ENCODE data around the gene LDLRAD4.
A peak's percentile ranks its signal among the peaks of the same experiment; 100 is the strongest.

LDLRAD4 gene

DNA sequence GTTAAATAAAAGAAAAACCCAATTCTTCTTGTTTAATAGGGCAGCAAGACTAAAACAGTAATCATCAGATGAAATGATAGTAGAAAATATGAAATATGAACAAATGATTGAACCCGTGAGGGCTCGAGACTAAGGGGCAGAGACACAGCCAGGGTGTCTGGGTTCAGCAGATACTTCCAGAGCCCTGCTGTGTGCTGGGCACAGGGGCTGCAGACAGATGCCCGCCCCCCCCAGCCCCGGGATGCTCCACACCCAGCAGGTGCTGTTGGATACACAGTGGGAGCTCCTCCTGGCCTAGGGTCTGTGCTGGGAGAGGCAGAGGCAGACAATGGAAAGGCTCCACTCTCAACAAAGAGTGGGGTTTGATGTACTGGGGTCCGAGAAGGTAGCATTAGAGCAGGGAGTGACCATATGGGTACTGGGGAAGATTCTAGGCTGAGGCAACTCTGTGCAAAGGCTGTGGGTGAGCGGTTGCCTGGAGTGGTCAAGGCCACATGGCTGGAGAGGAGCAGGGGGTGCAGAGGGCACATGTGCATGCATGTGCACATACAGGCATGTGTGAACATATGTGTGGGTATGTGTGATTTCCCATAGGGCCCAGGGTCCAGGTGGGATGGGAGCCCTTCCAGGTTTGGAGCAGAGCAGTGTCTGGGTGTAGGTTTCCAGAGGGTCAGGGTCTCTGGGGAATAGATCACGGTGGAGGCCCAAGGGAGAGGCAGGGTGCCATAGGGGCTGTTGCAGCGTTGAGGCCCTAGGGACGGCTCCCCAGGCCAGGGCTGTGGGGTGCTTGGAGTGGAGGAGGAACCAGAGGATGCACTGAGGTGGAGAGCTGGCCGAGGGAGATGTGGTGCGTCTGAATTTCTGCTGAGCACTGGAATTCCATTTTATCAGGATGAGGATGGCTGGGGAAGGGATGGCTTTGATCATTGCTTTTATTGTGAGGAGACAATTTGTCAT lies 36.7 kb downstream of the LDLRAD4 start:
- peaks cover 0 to 10% (median 3%) of the 10 kb centered on the region in 5 donors for H3K36me3 ChIP-seq (ENCODE audit: control insufficient read depth in 5 of 5, insufficient read depth in 5 of 5, low read length in 5 of 5)
- H3K4me1 ChIP-seq (ENCODE audit: control insufficient read depth in 5 of 5, insufficient read depth in 5 of 5, low read length in 5 of 5), result peaks cover 4 to 17% (median 13%) of the 10 kb centered on the region in 5 donors
- no peak overlapping the region for H3K27ac ChIP-seq (ENCODE audit: low read depth, low read length)
- H3K4me3 ChIP-seq (ENCODE audit: low read depth in 1 of 5, low read length in 5 of 5), result no peak overlapping the region
- no peaks in the 10 kb centered on the region for H3K27me3 ChIP-seq (ENCODE audit: control insufficient read depth in 5 of 5, insufficient read depth in 4 of 5, low read length in 5 of 5)
- no peak overlapping the region for H3K9ac ChIP-seq (ENCODE audit: low read length in 5 of 5)
- no peaks in the 10 kb centered on the region for H3K9me3 ChIP-seq (ENCODE audit: control insufficient read depth in 5 of 5, low read length in 5 of 5)

DNA sequence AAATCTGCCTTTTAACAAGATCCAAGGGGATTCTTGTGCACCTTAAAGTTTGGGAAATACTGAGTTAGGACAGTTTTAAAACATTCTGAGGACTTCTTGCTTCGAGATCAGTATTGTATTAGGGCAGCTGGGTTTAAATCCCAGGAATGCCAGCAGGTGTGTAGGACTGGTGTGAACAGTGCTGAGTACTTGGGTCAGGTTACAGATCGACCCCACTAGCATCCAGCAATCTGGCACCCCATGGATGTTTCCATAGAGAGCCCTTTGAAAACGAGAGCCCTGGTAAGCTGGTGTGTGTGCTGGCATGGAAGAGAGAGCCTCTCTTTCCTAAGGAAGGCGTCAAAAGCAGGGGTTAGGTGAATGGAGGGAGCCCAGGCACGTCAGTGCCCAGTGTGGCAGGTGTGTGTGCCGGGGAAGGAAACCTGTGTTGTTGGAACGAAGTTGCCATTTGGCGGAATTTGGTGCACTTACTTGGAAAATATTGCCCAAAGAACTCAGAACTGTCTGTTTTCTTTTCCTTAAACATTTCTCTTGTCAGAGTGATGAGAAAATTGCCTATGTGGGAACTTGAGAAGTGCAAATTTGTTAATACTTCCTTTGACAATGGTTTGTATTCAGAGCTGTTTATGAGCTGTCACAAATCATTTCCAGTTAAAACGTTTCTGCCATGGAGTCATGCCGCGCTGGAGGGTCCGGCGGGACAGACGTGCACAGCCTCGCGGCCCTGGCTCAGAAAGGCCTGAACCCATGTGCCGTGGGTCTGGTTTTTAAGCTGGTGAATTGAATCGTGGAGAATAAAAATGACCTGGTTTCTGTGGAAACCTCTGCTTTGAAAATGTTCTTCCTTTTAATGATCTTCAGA lies 38.1 kb downstream of the LDLRAD4 start:
- no peak overlapping the region for H3K9ac ChIP-seq (ENCODE audit: low read length in 5 of 5)
- no peaks in the 10 kb centered on the region for H3K27me3 ChIP-seq (ENCODE audit: control insufficient read depth in 5 of 5, insufficient read depth in 4 of 5, low read length in 5 of 5)
- no peaks in the 10 kb centered on the region for H3K9me3 ChIP-seq (ENCODE audit: control insufficient read depth in 5 of 5, low read length in 5 of 5)
- no peak overlapping the region for H3K27ac ChIP-seq (ENCODE audit: low read depth, low read length)
- peaks cover 0 to 10% (median 3%) of the 10 kb centered on the region in 5 donors for H3K36me3 ChIP-seq (ENCODE audit: control insufficient read depth in 5 of 5, insufficient read depth in 5 of 5, low read length in 5 of 5)
- peaks cover 4 to 31% (median 26%) of the 10 kb centered on the region in 5 donors for H3K4me1 ChIP-seq (ENCODE audit: control insufficient read depth in 5 of 5, insufficient read depth in 5 of 5, low read length in 5 of 5)
- H3K4me3 ChIP-seq (ENCODE audit: low read depth in 1 of 5, low read length in 5 of 5), result no peak overlapping the region

- Histone ChIP-seq H3K27ac (ENCODE audit: low read depth, low read length) (no peak overlapping the region), H3K27me3 (ENCODE audit: control insufficient read depth in 5 of 5, insufficient read depth in 4 of 5, low read length in 5 of 5) (no peaks in the 10 kb centered on the region), H3K4me3 (ENCODE audit: low read depth in 1 of 5, low read length in 5 of 5) (no peak overlapping the region), H3K4me1 (ENCODE audit: control insufficient read depth in 5 of 5, insufficient read depth in 5 of 5, low read length in 5 of 5) (peaks cover 8 to 37% (median 32%) of the 10 kb centered on the region in 5 donors), H3K9ac (ENCODE audit: low read length in 5 of 5) (no peak overlapping the region), H3K9me3 (ENCODE audit: control insufficient read depth in 5 of 5, low read length in 5 of 5) (no peaks in the 10 kb centered on the region), H3K36me3 (ENCODE audit: control insufficient read depth in 5 of 5, insufficient read depth in 5 of 5, low read length in 5 of 5) (peaks cover 0 to 9% (median 3%) of the 10 kb centered on the region in 5 donors)
Observed at GRCh38 chr18:13257361-13257980, 38.9 kb downstream of the LDLRAD4 start.

DNA sequence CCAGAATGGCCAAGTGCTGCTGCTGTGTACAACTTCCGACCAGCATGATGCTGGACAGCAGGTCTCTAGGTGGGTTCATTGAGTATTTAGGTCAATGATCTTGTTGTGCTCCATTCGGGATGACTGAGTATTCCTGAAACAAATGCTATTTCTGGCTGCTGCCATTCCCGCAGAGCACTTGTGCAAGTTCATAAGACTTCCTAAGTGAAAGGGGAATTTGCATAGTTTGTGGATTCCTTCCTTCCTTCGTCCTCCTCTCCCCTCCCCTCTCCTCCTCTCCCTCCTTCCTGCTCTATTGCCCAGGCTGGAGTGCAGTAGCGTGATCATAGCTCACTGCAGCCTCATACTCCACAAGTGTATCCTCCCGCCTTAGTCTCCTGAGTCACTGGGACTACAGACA lies 40.4 kb downstream of the LDLRAD4 start:
- H3K4me1 ChIP-seq (ENCODE audit: control insufficient read depth in 5 of 5, insufficient read depth in 5 of 5, low read length in 5 of 5), result peaks cover 8 to 37% (median 34%) of the 10 kb centered on the region in 5 donors
- H3K9ac ChIP-seq (ENCODE audit: low read length in 5 of 5), result no peak overlapping the region
- peaks cover 0 to 3% (median 0%) of the 10 kb centered on the region in 5 donors for H3K36me3 ChIP-seq (ENCODE audit: control insufficient read depth in 5 of 5, insufficient read depth in 5 of 5, low read length in 5 of 5)
- no peaks in the 10 kb centered on the region for H3K27me3 ChIP-seq (ENCODE audit: control insufficient read depth in 5 of 5, insufficient read depth in 4 of 5, low read length in 5 of 5)
- H3K9me3 ChIP-seq (ENCODE audit: control insufficient read depth in 5 of 5, low read length in 5 of 5), result no peaks in the 10 kb centered on the region
- H3K4me3 ChIP-seq (ENCODE audit: low read depth in 1 of 5, low read length in 5 of 5), result no peak overlapping the region
- H3K27ac ChIP-seq (ENCODE audit: low read depth, low read length), result no peak overlapping the region

GRCh38 chr18:13259701-13260100 lies 41.1 kb downstream of the LDLRAD4 start:
- Histone ChIP-seq H3K9ac (ENCODE audit: low read length in 5 of 5) (peak overlapping the region in 1 of 5 donors; percentile 57), H3K27ac (ENCODE audit: low read depth, low read length) (peak overlapping the region; percentile 38), H3K36me3 (ENCODE audit: control insufficient read depth in 5 of 5, insufficient read depth in 5 of 5, low read length in 5 of 5) (no peaks in the 10 kb centered on the region), H3K4me1 (ENCODE audit: control insufficient read depth in 5 of 5, insufficient read depth in 5 of 5, low read length in 5 of 5) (peaks cover 11 to 44% (median 42%) of the 10 kb centered on the region in 5 donors), H3K4me3 (ENCODE audit: low read depth in 1 of 5, low read length in 5 of 5) (no peak overlapping the region), H3K27me3 (ENCODE audit: control insufficient read depth in 5 of 5, insufficient read depth in 4 of 5, low read length in 5 of 5) (no peaks in the 10 kb centered on the region), H3K9me3 (ENCODE audit: control insufficient read depth in 5 of 5, low read length in 5 of 5) (no peaks in the 10 kb centered on the region)

DNA sequence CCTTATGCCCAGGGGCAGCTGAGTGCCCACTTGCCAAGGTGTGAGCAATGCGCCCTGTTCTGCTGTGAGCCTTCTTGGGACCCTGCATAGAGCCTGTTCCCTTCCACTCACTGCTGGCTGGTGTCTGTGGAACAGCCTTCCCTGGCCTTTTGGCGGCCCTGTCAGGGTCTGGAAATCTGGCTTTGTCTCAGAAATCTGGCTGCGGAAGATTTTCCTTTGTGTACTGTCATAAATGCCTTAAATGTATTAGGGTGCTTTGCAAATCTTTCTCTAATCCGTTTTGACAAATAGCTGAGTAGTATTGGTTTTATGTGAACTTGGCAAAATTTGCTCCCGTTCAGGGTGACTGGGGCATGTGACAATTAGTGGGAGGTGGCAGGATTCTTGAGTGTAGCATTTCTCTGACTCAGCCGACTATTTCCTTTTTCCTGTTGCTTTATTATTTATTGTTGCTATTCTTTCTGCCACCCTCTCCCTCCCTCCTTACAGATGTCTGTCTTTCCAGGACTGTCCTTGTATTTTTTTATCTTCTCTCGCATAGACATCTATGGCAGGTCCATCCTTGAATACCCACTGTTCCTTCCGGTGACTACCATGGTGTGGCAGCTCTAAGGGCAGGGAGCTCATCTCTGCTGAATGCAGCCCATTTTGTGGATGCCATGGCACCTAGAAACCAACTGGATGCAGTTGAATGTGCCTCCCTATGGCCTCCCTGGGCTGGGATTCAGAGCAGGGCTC lies 41.8 kb downstream of the LDLRAD4 start:
- no peaks in the 10 kb centered on the region for H3K9me3 ChIP-seq (ENCODE audit: control insufficient read depth in 5 of 5, low read length in 5 of 5)
- peak overlapping the region in 2 of 5 donors; percentile 14 to 25 for H3K4me3 ChIP-seq (ENCODE audit: low read depth in 1 of 5, low read length in 5 of 5)
- peak overlapping the region; percentile 38 for H3K27ac ChIP-seq (ENCODE audit: low read depth, low read length)
- H3K27me3 ChIP-seq (ENCODE audit: control insufficient read depth in 5 of 5, insufficient read depth in 4 of 5, low read length in 5 of 5), result no peaks in the 10 kb centered on the region
- peaks cover 11 to 51% (median 48%) of the 10 kb centered on the region in 5 donors for H3K4me1 ChIP-seq (ENCODE audit: control insufficient read depth in 5 of 5, insufficient read depth in 5 of 5, low read length in 5 of 5)
- peak overlapping the region in 1 of 5 donors; percentile 57 for H3K9ac ChIP-seq (ENCODE audit: low read length in 5 of 5)
- H3K36me3 ChIP-seq (ENCODE audit: control insufficient read depth in 5 of 5, insufficient read depth in 5 of 5, low read length in 5 of 5), result no peaks in the 10 kb centered on the region

GRCh38 chr18:13260935-13261640 lies 42.5 kb downstream of the LDLRAD4 start:
- Histone ChIP-seq H3K9ac (ENCODE audit: low read length in 5 of 5) (no peak overlapping the region), H3K4me1 (ENCODE audit: control insufficient read depth in 5 of 5, insufficient read depth in 5 of 5, low read length in 5 of 5) (peaks cover 11 to 58% (median 55%) of the 10 kb centered on the region in 5 donors), H3K4me3 (ENCODE audit: low read depth in 1 of 5, low read length in 5 of 5) (peak overlapping the region in 2 of 5 donors; percentile 14 to 25)

DNA sequence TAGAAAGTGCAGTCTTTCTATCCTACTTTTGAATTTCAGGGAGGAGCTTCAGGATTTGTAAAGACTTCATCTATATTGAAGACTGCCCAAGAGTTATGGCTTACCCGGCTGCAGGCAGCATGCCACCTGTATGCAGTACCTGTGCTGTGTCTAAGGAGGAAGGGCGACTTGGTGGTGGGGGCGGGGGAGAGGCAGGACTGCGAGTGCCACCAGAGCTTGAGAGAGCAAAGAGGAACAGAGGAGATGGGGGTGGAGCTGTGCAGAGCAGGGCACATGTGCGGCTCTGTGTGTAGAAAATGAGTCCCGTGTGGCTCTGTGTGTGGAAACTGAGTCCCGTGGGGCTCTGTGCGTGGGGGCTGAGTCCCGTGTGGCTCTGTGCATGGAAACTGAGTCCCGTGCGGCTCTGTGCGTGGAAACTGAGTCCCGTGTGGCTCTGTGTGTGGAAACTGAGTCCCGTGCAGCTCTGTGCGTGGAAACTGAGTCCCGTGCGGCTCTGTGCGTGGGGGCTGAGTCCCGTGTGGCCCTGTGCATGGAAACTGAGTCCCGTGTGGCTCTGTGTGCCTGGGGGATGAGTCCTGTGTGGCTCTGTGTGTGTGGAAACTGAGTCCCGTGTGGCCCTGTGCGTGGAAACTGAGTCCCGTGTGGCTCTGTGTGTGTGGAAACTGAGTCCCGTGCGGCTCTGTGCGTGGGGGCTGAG lies 43.2 kb downstream of the LDLRAD4 start:
- H3K9ac ChIP-seq (ENCODE audit: low read length in 5 of 5), result no peak overlapping the region
- no peaks in the 10 kb centered on the region for H3K9me3 ChIP-seq (ENCODE audit: control insufficient read depth in 5 of 5, low read length in 5 of 5)
- H3K4me3 ChIP-seq (ENCODE audit: low read depth in 1 of 5, low read length in 5 of 5), result no peak overlapping the region
- peaks cover 17 to 65% (median 63%) of the 10 kb centered on the region in 5 donors for H3K4me1 ChIP-seq (ENCODE audit: control insufficient read depth in 5 of 5, insufficient read depth in 5 of 5, low read length in 5 of 5)
- H3K27ac ChIP-seq (ENCODE audit: low read depth, low read length), result peak overlapping the region; percentile 13
- H3K36me3 ChIP-seq (ENCODE audit: control insufficient read depth in 5 of 5, insufficient read depth in 5 of 5, low read length in 5 of 5), result no peaks in the 10 kb centered on the region
- no peaks in the 10 kb centered on the region for H3K27me3 ChIP-seq (ENCODE audit: control insufficient read depth in 5 of 5, insufficient read depth in 4 of 5, low read length in 5 of 5)

More at GRCh38 chr18:13260935-13261640, 42.5 kb downstream of the LDLRAD4 start:
- H3K27me3 ChIP-seq (ENCODE audit: control insufficient read depth in 5 of 5, insufficient read depth in 4 of 5, low read length in 5 of 5), result no peaks in the 10 kb centered on the region
- H3K9me3 ChIP-seq (ENCODE audit: control insufficient read depth in 5 of 5, low read length in 5 of 5), result no peaks in the 10 kb centered on the region
- H3K36me3 ChIP-seq (ENCODE audit: control insufficient read depth in 5 of 5, insufficient read depth in 5 of 5, low read length in 5 of 5), result no peaks in the 10 kb centered on the region
- peak overlapping the region; percentile 38 for H3K27ac ChIP-seq (ENCODE audit: low read depth, low read length)
